Stimulated activated CD4-positive, alpha-beta T cell treated with anti-CD3 and anti-CD28 coated beads, Interleukin-1b, Interleukin-23, amount 100 ng/mL, for 4 hours (primary cell): ENCODE results near the gene IRS1.

Experiments
- DNase-seq, 2 donors: peaks; one replicate each; pipeline ENCODE4 v3.0.0-alpha.2; 2020; ENCODE audit warnings: low read depth in 2 of 2

The IRS1 gene

GRCh38 chr2:226691255-226691654, 108.4 kb downstream of the IRS1 start:
- no peak for DNase-seq

- no peak for DNase-seq
Measured at GRCh38 chr2:226690461-226691024, 109.1 kb downstream of the IRS1 start.

GRCh38 chr2:226687641-226688253, 111.9 kb downstream of the IRS1 start:
- DNase-seq: no peak

- no peak for DNase-seq
Measured at GRCh38 chr2:226684563-226684959, 115.1 kb downstream of the IRS1 start.

- no peak for DNase-seq
Measured at GRCh38 chr2:226683944-226684562, 115.6 kb downstream of the IRS1 start.

GRCh38 chr2:226683196-226683595, 116.4 kb downstream of the IRS1 start:
- no peak for DNase-seq
